Measurements from ENCODE around the gene ARL15. TPM values are rescaled to one million over a fixed set of nuclear protein-coding genes. Genes with fewer than 3 reads are reported as not detected.

ARL15 gene
- polyA plus RNA-seq, 1 of the 3 experiments (the other 2 are of a cell fraction): 6.4 TPM

DNA sequence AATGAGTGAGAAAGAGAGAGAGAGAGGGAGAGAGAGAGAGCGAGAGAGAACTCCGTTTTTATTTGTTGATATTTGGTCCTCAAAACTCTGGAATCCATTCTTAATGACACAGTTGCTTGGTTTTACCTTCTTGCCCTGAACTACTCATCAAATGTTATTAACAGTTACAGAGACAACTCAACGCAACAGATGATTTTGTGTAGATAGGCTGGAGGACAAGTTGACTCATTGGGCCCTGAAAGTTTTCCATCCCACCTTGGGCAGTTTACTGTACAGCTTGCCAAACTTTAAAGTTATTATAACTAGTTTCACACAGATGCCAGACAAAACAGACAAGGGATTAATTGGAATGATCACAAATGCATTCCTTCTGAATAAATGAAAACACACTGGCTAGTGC lies 339.9 kb downstream of the ARL15 start:
- H3K4me3 ChIP-seq (ENCODE audit: low read depth in 2 of 2, low read length in 1 of 2): no peak overlapping the region
- H3K4me1 ChIP-seq (ENCODE audit: control insufficient read depth in 1 of 2, insufficient read depth in 2 of 2, low read depth in 1 of 2, low read length in 1 of 2): peaks cover 2 to 8% of the 10 kb centered on the region in 2 experiments; a peak in 2 of 4 replicates
- peaks cover 0 to 4% of the 10 kb centered on the region in 2 experiments for H3K36me3 ChIP-seq (replicated peaks in 1 of 2; ENCODE audit: control insufficient read depth in 1 of 2, insufficient read depth in 2 of 2, low read length in 1 of 2)
- no peak overlapping the region for H3K4me2 ChIP-seq
- no peak for DNase-seq
- H3K27ac ChIP-seq (ENCODE audit: low read depth in 2 of 2, low read length in 1 of 2): no peak overlapping the region
- no peaks in the 10 kb centered on the region for H3K27me3 ChIP-seq (ENCODE audit: insufficient read depth)
- CTCF ChIA-PET: no interaction called here
- TF ChIP-seq JUND (IDR thresholded peaks at IDR 0.05) (no peak), FOXM1 (IDR thresholded peaks at IDR 0.05; ENCODE audit: low read depth) (no peak), ELF1 (IDR thresholded peaks at IDR 0.05) (no peak), FOSL2 (IDR thresholded peaks at IDR 0.05; ENCODE audit: borderline replicate concordance, low read depth) (no peak), TAF1 (IDR thresholded peaks at IDR 0.05; ENCODE audit: borderline replicate concordance, low read depth, low read length) (no peak), FOXJ3 (CRISPR knock-in tag; IDR thresholded peaks at IDR 0.05) (no peak), TEAD4 (IDR thresholded peaks at IDR 0.05; ENCODE audit: borderline replicate concordance, insufficient read depth) (no peak), MXI1 (IDR thresholded peaks at IDR 0.05; ENCODE audit: low read depth, low read length) (no peak), YY1 (IDR thresholded peaks at IDR 0.05; ENCODE audit: low read depth) (no peak), GATA2 (CRISPR knock-in tag; IDR thresholded peaks at IDR 0.05) (no peak), NFIC (IDR thresholded peaks at IDR 0.05; ENCODE audit: borderline replicate concordance) (no peak), EZH2phosphoT487 (IDR thresholded peaks at IDR 0.05; ENCODE audit: borderline replicate concordance, low read depth) (no peak), EP300 (IDR thresholded peaks at IDR 0.05; ENCODE audit: borderline replicate concordance in 1 of 2, low read depth in 1 of 2, low read length in 1 of 2) (no peak)
- TF ChIP-seq, protein P1, sequence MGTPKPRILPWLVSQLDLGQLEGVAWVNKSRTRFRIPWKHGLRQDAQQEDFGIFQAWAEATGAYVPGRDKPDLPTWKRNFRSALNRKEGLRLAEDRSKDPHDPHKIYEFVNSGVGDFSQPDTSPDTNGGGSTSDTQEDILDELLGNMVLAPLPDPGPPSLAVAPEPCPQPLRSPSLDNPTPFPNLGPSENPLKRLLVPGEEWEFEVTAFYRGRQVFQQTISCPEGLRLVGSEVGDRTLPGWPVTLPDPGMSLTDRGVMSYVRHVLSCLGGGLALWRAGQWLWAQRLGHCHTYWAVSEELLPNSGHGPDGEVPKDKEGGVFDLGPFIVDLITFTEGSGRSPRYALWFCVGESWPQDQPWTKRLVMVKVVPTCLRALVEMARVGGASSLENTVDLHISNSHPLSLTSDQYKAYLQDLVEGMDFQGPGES (IDR thresholded peaks at IDR 0.05; ENCODE audit: low read depth, low read length): no peak
- TF ChIP-seq, protein P2, sequence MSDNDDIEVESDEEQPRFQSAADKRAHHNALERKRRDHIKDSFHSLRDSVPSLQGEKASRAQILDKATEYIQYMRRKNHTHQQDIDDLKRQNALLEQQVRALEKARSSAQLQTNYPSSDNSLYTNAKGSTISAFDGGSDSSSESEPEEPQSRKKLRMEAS (IDR thresholded peaks at IDR 0.05; ENCODE audit: low read depth): no peak
- TF ChIP-seq, protein P3, sequence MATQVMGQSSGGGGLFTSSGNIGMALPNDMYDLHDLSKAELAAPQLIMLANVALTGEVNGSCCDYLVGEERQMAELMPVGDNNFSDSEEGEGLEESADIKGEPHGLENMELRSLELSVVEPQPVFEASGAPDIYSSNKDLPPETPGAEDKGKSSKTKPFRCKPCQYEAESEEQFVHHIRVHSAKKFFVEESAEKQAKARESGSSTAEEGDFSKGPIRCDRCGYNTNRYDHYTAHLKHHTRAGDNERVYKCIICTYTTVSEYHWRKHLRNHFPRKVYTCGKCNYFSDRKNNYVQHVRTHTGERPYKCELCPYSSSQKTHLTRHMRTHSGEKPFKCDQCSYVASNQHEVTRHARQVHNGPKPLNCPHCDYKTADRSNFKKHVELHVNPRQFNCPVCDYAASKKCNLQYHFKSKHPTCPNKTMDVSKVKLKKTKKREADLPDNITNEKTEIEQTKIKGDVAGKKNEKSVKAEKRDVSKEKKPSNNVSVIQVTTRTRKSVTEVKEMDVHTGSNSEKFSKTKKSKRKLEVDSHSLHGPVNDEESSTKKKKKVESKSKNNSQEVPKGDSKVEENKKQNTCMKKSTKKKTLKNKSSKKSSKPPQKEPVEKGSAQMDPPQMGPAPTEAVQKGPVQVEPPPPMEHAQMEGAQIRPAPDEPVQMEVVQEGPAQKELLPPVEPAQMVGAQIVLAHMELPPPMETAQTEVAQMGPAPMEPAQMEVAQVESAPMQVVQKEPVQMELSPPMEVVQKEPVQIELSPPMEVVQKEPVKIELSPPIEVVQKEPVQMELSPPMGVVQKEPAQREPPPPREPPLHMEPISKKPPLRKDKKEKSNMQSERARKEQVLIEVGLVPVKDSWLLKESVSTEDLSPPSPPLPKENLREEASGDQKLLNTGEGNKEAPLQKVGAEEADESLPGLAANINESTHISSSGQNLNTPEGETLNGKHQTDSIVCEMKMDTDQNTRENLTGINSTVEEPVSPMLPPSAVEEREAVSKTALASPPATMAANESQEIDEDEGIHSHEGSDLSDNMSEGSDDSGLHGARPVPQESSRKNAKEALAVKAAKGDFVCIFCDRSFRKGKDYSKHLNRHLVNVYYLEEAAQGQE (IDR thresholded peaks at IDR 0.05; ENCODE audit: low read depth, low read length): no peak
- TF ChIP-seq, protein P4, sequence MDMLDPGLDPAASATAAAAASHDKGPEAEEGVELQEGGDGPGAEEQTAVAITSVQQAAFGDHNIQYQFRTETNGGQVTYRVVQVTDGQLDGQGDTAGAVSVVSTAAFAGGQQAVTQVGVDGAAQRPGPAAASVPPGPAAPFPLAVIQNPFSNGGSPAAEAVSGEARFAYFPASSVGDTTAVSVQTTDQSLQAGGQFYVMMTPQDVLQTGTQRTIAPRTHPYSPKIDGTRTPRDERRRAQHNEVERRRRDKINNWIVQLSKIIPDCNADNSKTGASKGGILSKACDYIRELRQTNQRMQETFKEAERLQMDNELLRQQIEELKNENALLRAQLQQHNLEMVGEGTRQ (IDR thresholded peaks at IDR 0.05; ENCODE audit: borderline replicate concordance, low read depth, low read length): no peak
- no peaks in the 10 kb centered on the region for H3K79me2 ChIP-seq (ENCODE audit: insufficient read depth)
- H3F3A ChIP-seq (replicated peaks; ENCODE audit: insufficient read depth): peaks cover 4% of the 10 kb centered on the region
- no peak overlapping the region for H2AFZ ChIP-seq (ENCODE audit: low read depth)
- POLR2A ChIA-PET: no interaction called here
- H4K20me1 ChIP-seq (ENCODE audit: insufficient read depth): no peaks in the 10 kb centered on the region
- H3K9me2 ChIP-seq: no peaks in the 10 kb centered on the region; the same call in 1 of the 2 replicates
- no peaks in the 10 kb centered on the region for H3K9me3 ChIP-seq
- no peak overlapping the region for H3K9ac ChIP-seq
- 97% methylated on average over 3 of the region's 3 CpGs for WGBS (ENCODE audit: low lambda C conversion rate)

Data from SK-N-SH (cell line).